HepG2 (cell line): Measurements from ENCODE around the gene MACROD2. TPM values are rescaled to one million over a fixed set of nuclear protein-coding genes. Genes with fewer than 3 reads are reported as not detected.

ENCODE experiments used
- ATAC-seq: fragments of 200-7000 bp; cut with Tn5 transposase; 3 replicates; pipeline ENCODE4 v1.9.1; 2020; ENCODE audit warnings: mild to moderate bottlenecking, moderate library complexity
- BruUV-seq: library from RNA; stranded (reverse); fragments of 400-500 nt; replicated peaks from 2 replicates; lab custom pipeline; 2021; lab: Mats Ljungman, UMichigan
- CTCF ChIA-PET: fragments of 300-600 bp; formaldehyde crosslinking; extraction: SDS; loops from one replicate; lab custom pipeline; 2021; ENCODE audit warnings: low total read pairs, inconsistent platforms, low intra/inter-chr PET ratio; lab: Yijun Ruan, JAX
- POLR2A ChIA-PET: fragments of 350-600 bp; sonication (Branson Sonifier 250); formaldehyde crosslinking; loops from one replicate; lab custom pipeline; 2020; ENCODE audit warnings: antibody characterized with exemption, inconsistent platforms; lab: Yijun Ruan, JAX
- DNase-seq: peaks from one replicate; pipeline ENCODE4 v3.0.0-alpha.2; 2015; ENCODE audit warnings: low spot score
- FAIRE-seq: peaks from 3 replicates; lab custom pipeline; 2011; peaks lifted over from hg19 to GRCh38; lab: Jason Lieb, UNC
- H2AFZ ChIP-seq: one replicate; pipeline ENCODE4 v1.6.1; 2011; ENCODE audit warnings: low read length, inconsistent platforms
- H3K27ac ChIP-seq: fragments of 300-600 bp; 3 replicates; pipeline ENCODE4 v1.8.0; 2011; ENCODE audit warnings: mixed run types, mild to moderate bottlenecking, mixed read lengths, low read length, inconsistent platforms; ENCODE audit not compliant: insufficient read depth; ENCODE audit errors: extremely low read length
- H3K27me3 ChIP-seq, 2 experiments: fragments of 200-600 bp in 1 of 2; 2 replicates in 1 of 2; 3 replicates in 1 of 2; pipeline versions ENCODE4 v1.6.0 to v1.8.0; 2011; ENCODE audit warnings: low read length in 2 of 2, mild to moderate bottlenecking in 2 of 2, moderate library complexity in 2 of 2, inconsistent platforms in 1 of 2; ENCODE audit not compliant: insufficient read depth in 2 of 2, control insufficient read depth in 1 of 2
- H3K36me3 ChIP-seq, 2 experiments: fragments of 200-600 bp in 1 of 2; replicated peaks in 1 of 2; 2 replicates in 1 of 2; 3 replicates in 1 of 2; pipeline versions ENCODE4 v1.5.1 to v1.8.0; 2011; ENCODE audit warnings: low read length in 2 of 2, inconsistent platforms in 1 of 2; ENCODE audit not compliant: insufficient read depth in 2 of 2, control insufficient read depth in 1 of 2
- H3K4me1 ChIP-seq: 2 replicates; pipeline ENCODE4 v1.5.1; 2012; ENCODE audit warnings: low read length, inconsistent platforms; ENCODE audit not compliant: insufficient read depth
- H3K4me2 ChIP-seq: 2 replicates; pipeline ENCODE4 v1.6.0; 2011; ENCODE audit warnings: low read depth, low read length, inconsistent platforms
- H3K4me3 ChIP-seq, 3 experiments: fragments of 200-600 bp in 1 of 3; sonication (generic), shearing (Covaris generic) in 1 of 3; replicated peaks in 1 of 3; 2 replicates each; pipeline ENCODE4 v1.5.1; 2011 to 2016; ENCODE audit warnings: low read length in 3 of 3, inconsistent platforms in 2 of 3, low read depth in 2 of 3, mild to moderate bottlenecking in 2 of 3, control low read depth in 1 of 3, mixed read lengths in 1 of 3; ENCODE audit not compliant: insufficient read depth in 1 of 3
- H3K79me2 ChIP-seq: one replicate; pipeline ENCODE4 v1.6.1; 2011; ENCODE audit warnings: low read length, inconsistent platforms; ENCODE audit not compliant: insufficient read depth
- H3K9ac ChIP-seq: 2 replicates; pipeline ENCODE4 v1.6.0; 2011; ENCODE audit warnings: mild to moderate bottlenecking, low read depth, low read length, inconsistent platforms; ENCODE audit not compliant: insufficient read depth
- H3K9me3 ChIP-seq: 2 replicates; pipeline ENCODE4 v1.5.1; 2012; ENCODE audit warnings: mild to moderate bottlenecking, low read length
- H4K20me1 ChIP-seq: 2 replicates; pipeline ENCODE4 v1.6.0; 2011; ENCODE audit warnings: inconsistent platforms, mild to moderate bottlenecking, low read length, moderate library complexity; ENCODE audit not compliant: insufficient read depth
- FLYWCH1 ChIP-seq: sonication (generic); formaldehyde crosslinking; IDR thresholded peaks from 2 replicates; pipeline ENCODE4 v1.8.1; 2023; ENCODE audit warnings: mild to moderate bottlenecking, missing genetic modification reagents
- FOXP1 ChIP-seq, 2 experiments: fragments of 450-650 bp in 1 of 2; IDR thresholded peaks; 2 replicates each; pipeline ENCODE4 v1.6.1; 2017 to 2018; ENCODE audit warnings: antibody characterized with exemption in 1 of 2
- HNRNPK ChIP-seq: fragments of 200-400 bp; formaldehyde crosslinking; IDR thresholded peaks from 2 replicates; pipeline ENCODE4 v1.6.1; 2018; ENCODE audit warnings: low read length, low read depth, moderate library complexity, mild to moderate bottlenecking; ENCODE audit not compliant: poor library complexity, severe bottlenecking
- MIER2 ChIP-seq: IDR thresholded peaks from 2 replicates; pipeline ENCODE4 v1.6.1; 2016; ENCODE audit warnings: missing biosample characterization, missing genetic modification reagents
- MTF2 ChIP-seq: sonication (generic); formaldehyde crosslinking; IDR thresholded peaks from 2 replicates; pipeline ENCODE4 v1.5.0; 2020; ENCODE audit warnings: missing genetic modification reagents, borderline replicate concordance
- NRL ChIP-seq: sonication (generic); formaldehyde crosslinking; IDR thresholded peaks from 2 replicates; pipeline ENCODE4 v1.5.0; 2020; ENCODE audit warnings: missing genetic modification reagents, mild to moderate bottlenecking, moderate library complexity, borderline replicate concordance
- SMARCC2 ChIP-seq: fragments of 450-650 bp; IDR thresholded peaks from 2 replicates; pipeline ENCODE4 v1.6.1; 2017; ENCODE audit warnings: antibody characterized with exemption, mild to moderate bottlenecking
- TRAFD1 ChIP-seq: sonication (generic); formaldehyde crosslinking; IDR thresholded peaks from 2 replicates; pipeline ENCODE4 v1.5.1; 2020; ENCODE audit warnings: missing genetic modification reagents, mild to moderate bottlenecking, borderline replicate concordance
- ZMYM3 ChIP-seq: sonication (generic); formaldehyde crosslinking; IDR thresholded peaks from 2 replicates; pipeline ENCODE4 v1.5.1; 2020; ENCODE audit warnings: mild to moderate bottlenecking, missing genetic modification reagents
- ZNF138 ChIP-seq: sonication (generic); formaldehyde crosslinking; IDR thresholded peaks from 2 replicates; pipeline ENCODE4 v1.5.0; 2020; ENCODE audit warnings: mild to moderate bottlenecking, low read depth, missing genetic modification reagents
- ZNF30 ChIP-seq: sonication (generic); formaldehyde crosslinking; IDR thresholded peaks from 2 replicates; pipeline ENCODE4 v1.5.0; 2020; ENCODE audit warnings: mild to moderate bottlenecking, missing genetic modification reagents
- ZNF329 ChIP-seq: sonication (generic); formaldehyde crosslinking; IDR thresholded peaks from 2 replicates; pipeline ENCODE4 v1.9.0; 2021; ENCODE audit warnings: low read depth, mild to moderate bottlenecking, missing genetic modification reagents
- WGBS: methylation state at CpG from one replicate; pipeline ENCODE4 v1.1.6; 2017; ENCODE audit warnings: low lambda C conversion rate; 5-methylcytosine and 5-hydroxymethylcytosine counted together
- in situ Hi-C: cut with HindIII; loops from 2 replicates; pipeline ENCODE4 v1.10.0; 2017; ENCODE audit warnings: low pct_unique_long_range_greater_than_20kb; ENCODE audit not compliant: extremely low pct_ligation_motif_present
- intact Hi-C: fragments of 100-400 bp; cut with micrococcal nuclease; formaldehyde crosslinking; loops from one replicate; pipeline ENCODE4 v1.10.0; 2022; ENCODE audit not compliant: unreplicated experiment
- polyA plus RNA-seq, 8 experiments: library from polyadenylated mRNA; depleted of rRNA in 3 of 8; stranded (reverse) in 7 of 8; unstranded in 1 of 8; fragments of >200 nt; fragmentation: Illumina TruSeq in 4 of 8; extraction: Trizol in 4 of 8; gene quantifications; 2 replicates each; pipeline versions ENCODE4 v1.2.1 to v1.2.3, GENCODE V29; 2011 to 2016; ENCODE audit warnings: low read depth in 4 of 8, missing spikeins in 1 of 8, mixed read lengths in 1 of 8; ENCODE audit not compliant: insufficient read depth in 1 of 8
- total RNA-seq, 5 experiments: library from RNA; depleted of rRNA; stranded (reverse); fragments of >200 nt; fragmentation: Illumina TruSeq; extraction: Trizol; gene quantifications; 2 replicates each; pipeline ENCODE4 v1.2.3, GENCODE V29; 2016; ENCODE audit warnings: low read depth in 1 of 5
- TF ChIP-seq, protein P1 (sequence below): sonication (generic); formaldehyde crosslinking; IDR thresholded peaks from 2 replicates; pipeline ENCODE4 v1.5.0; 2020; ENCODE audit warnings: missing genetic modification reagents
- TF ChIP-seq, protein P2 (sequence below): sonication (generic); formaldehyde crosslinking; IDR thresholded peaks from 2 replicates; pipeline ENCODE4 v1.4.0; 2020; ENCODE audit warnings: missing genetic modification reagents
- TF ChIP-seq, protein P3 (sequence below): sonication (generic); formaldehyde crosslinking; IDR thresholded peaks from 2 replicates; pipeline ENCODE4 v1.4.0; 2020; ENCODE audit warnings: missing genetic modification reagents, borderline replicate concordance

Gene MACROD2
- total and polyA plus RNA-seq, 2 of the 13 experiments (the other 11 are each of a cell fraction or from before 2014, with no cell fraction given): 0.13 to 0.51 TPM

- Histone ChIP-seq H3K27ac (no peak overlapping the region), H2AFZ (no peak overlapping the region), H4K20me1 (no peaks in the 10 kb centered on the region), H3K4me3 (peak overlapping the region; percentile 33 to 65 (median 64); a peak in 4 of 6 replicates), H3K4me2 (peak overlapping the region; percentile 63), H3K9ac (no peak overlapping the region), H3K36me3 (no peaks in the 10 kb centered on the region), H3K27me3 (peaks cover 4 to 22% of the 10 kb centered on the region in 2 experiments; a peak in 4 of 5 replicates), H3K4me1 (peaks cover 7% of the 10 kb centered on the region; the same call in 1 of the 2 replicates), H3K9me3 (peaks cover 25% of the 10 kb centered on the region), H3K79me2 (no peaks in the 10 kb centered on the region)
- ATAC-seq (peak; percentile 80), FAIRE-seq (no peak), DNase-seq (no peak)
- no TSS peak for BruUV-seq
- 38% methylated on average over 22 of the region's 52 CpGs for WGBS
- CTCF ChIA-PET: no interaction called here
- intact Hi-C loops (no loop called here), in situ Hi-C loops (no loop called here)
- POLR2A ChIA-PET: no interaction called here
- TF ChIP-seq, protein P1, sequence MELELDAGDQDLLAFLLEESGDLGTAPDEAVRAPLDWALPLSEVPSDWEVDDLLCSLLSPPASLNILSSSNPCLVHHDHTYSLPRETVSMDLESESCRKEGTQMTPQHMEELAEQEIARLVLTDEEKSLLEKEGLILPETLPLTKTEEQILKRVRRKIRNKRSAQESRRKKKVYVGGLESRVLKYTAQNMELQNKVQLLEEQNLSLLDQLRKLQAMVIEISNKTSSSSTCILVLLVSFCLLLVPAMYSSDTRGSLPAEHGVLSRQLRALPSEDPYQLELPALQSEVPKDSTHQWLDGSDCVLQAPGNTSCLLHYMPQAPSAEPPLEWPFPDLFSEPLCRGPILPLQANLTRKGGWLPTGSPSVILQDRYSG (CRISPR knock-in tag): no peak
- TF ChIP-seq ZNF30 (CRISPR knock-in tag) (0 out of 2 replicates have a peak, but pooled peaks have one; percentile 49), ZNF138 (CRISPR knock-in tag) (0 out of 2 replicates have a peak, but pooled peaks have one; percentile 37), ZNF329 (no peak), MIER2 (CRISPR knock-in tag) (no peak), TRAFD1 (CRISPR knock-in tag) (no peak), HNRNPK (peak; percentile 34), FOXP1 (IDR thresholded peaks at IDR 0.05) (no peak), FOXP1 (CRISPR knock-in tag; IDR thresholded peaks at IDR 0.05) (no peak), SMARCC2 (no peak), MTF2 (CRISPR knock-in tag) (peak; percentile 62; the same call in 1 of the 2 replicates), FLYWCH1 (CRISPR knock-in tag) (0 out of 2 replicates have a peak, but pooled peaks have one; percentile 28), ZMYM3 (CRISPR knock-in tag) (no peak), NRL (no peak; the same call in 1 of the 2 replicates)
- TF ChIP-seq, protein P2, sequence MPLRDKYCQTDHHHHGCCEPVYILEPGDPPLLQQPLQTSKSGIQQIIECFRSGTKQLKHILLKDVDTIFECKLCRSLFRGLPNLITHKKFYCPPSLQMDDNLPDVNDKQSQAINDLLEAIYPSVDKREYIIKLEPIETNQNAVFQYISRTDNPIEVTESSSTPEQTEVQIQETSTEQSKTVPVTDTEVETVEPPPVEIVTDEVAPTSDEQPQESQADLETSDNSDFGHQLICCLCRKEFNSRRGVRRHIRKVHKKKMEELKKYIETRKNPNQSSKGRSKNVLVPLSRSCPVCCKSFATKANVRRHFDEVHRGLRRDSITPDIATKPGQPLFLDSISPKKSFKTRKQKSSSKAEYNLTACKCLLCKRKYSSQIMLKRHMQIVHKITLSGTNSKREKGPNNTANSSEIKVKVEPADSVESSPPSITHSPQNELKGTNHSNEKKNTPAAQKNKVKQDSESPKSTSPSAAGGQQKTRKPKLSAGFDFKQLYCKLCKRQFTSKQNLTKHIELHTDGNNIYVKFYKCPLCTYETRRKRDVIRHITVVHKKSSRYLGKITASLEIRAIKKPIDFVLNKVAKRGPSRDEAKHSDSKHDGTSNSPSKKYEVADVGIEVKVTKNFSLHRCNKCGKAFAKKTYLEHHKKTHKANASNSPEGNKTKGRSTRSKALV (CRISPR knock-in tag): peak; percentile 87; the same call in 1 of the 2 replicates
- TF ChIP-seq, protein P3, sequence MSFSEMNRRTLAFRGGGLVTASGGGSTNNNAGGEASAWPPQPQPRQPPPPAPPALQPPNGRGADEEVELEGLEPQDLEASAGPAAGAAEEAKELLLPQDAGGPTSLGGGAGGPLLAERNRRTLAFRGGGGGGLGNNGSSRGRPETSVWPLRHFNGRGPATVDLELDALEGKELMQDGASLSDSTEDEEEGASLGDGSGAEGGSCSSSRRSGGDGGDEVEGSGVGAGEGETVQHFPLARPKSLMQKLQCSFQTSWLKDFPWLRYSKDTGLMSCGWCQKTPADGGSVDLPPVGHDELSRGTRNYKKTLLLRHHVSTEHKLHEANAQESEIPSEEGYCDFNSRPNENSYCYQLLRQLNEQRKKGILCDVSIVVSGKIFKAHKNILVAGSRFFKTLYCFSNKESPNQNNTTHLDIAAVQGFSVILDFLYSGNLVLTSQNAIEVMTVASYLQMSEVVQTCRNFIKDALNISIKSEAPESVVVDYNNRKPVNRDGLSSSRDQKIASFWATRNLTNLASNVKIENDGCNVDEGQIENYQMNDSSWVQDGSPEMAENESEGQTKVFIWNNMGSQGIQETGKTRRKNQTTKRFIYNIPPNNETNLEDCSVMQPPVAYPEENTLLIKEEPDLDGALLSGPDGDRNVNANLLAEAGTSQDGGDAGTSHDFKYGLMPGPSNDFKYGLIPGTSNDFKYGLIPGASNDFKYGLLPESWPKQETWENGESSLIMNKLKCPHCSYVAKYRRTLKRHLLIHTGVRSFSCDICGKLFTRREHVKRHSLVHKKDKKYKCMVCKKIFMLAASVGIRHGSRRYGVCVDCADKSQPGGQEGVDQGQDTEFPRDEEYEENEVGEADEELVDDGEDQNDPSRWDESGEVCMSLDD (CRISPR knock-in tag): no peak
Measured at GRCh38 chr20:13995841-13996240, 525 bp downstream of the MACROD2 start.
